H9 (cell line): ENCODE results near the gene ANKRD12. TPM values are rescaled to one million over a fixed set of nuclear protein-coding genes. Genes with fewer than 3 reads are reported as not detected.

ENCODE experiments used
- DNase-seq: peaks from one replicate; pipeline ENCODE4 v3.0.0-alpha.2; 2017
- H2AFZ ChIP-seq: one replicate; pipeline ENCODE4 v1.6.1; 2013; ENCODE audit warnings: mild to moderate bottlenecking, low read length, control low read depth, moderate library complexity
- H2AK5ac ChIP-seq: 2 replicates; pipeline ENCODE4 v1.6.1; 2013; ENCODE audit warnings: low read length, control low read depth, mixed read lengths; ENCODE audit not compliant: insufficient read length
- H2BK120ac ChIP-seq: one replicate; pipeline ENCODE4 v1.6.1; 2013; ENCODE audit warnings: low read depth, mild to moderate bottlenecking, low read length, control low read depth, inconsistent platforms; ENCODE audit not compliant: poor library complexity, severe bottlenecking
- H2BK12ac ChIP-seq: 2 replicates; pipeline ENCODE4 v1.6.1; 2013; ENCODE audit warnings: low read length, control low read depth, mixed read lengths, low read depth; ENCODE audit not compliant: insufficient read length
- H2BK15ac ChIP-seq: 2 replicates; pipeline ENCODE4 v1.6.1; 2013; ENCODE audit warnings: low read depth, low read length, control low read depth
- H2BK20ac ChIP-seq: one replicate; pipeline ENCODE4 v1.6.1; 2013; ENCODE audit warnings: low read depth, mild to moderate bottlenecking, low read length, control low read depth, inconsistent platforms; ENCODE audit not compliant: poor library complexity, severe bottlenecking
- H2BK5ac ChIP-seq: 2 replicates; pipeline ENCODE4 v1.6.1; 2013; ENCODE audit warnings: low read length, control low read depth, mixed read lengths; ENCODE audit not compliant: insufficient read length
- H3K14ac ChIP-seq: 2 replicates; pipeline ENCODE4 v1.6.1; 2013; ENCODE audit warnings: low read length, control low read depth; ENCODE audit not compliant: insufficient read depth
- H3K18ac ChIP-seq: 2 replicates; pipeline ENCODE4 v1.6.1; 2013; ENCODE audit warnings: low read depth, mild to moderate bottlenecking, mixed read lengths, low read length, control low read depth; ENCODE audit not compliant: insufficient read length
- H3K23ac ChIP-seq: 2 replicates; pipeline ENCODE4 v1.6.1; 2013; ENCODE audit warnings: low read length, control low read depth, mixed read lengths, low read depth; ENCODE audit not compliant: insufficient read length
- H3K23me2 ChIP-seq: 2 replicates; pipeline ENCODE4 v1.6.1; 2013; ENCODE audit warnings: low read depth, mild to moderate bottlenecking, mixed read lengths, low read length, control low read depth; ENCODE audit not compliant: insufficient read length, poor library complexity, severe bottlenecking
- H3K27ac ChIP-seq: 2 replicates; pipeline ENCODE4 v1.5.1; 2013; ENCODE audit warnings: low read length, control low read depth, mixed read lengths, low read depth; ENCODE audit not compliant: insufficient read length
- H3K27me3 ChIP-seq: 2 replicates; pipeline ENCODE4 v1.6.1; 2013; ENCODE audit warnings: low read length, control low read depth, inconsistent platforms; ENCODE audit not compliant: insufficient read depth
- H3K4ac ChIP-seq: 2 replicates; pipeline ENCODE4 v1.6.1; 2013; ENCODE audit warnings: low read depth, mild to moderate bottlenecking, control low read depth, inconsistent platforms, low read length, moderate library complexity
- H3K4me1 ChIP-seq: 2 replicates; pipeline ENCODE4 v1.6.1; 2013; ENCODE audit warnings: low read length, control low read depth, inconsistent platforms; ENCODE audit not compliant: insufficient read depth
- H3K4me2 ChIP-seq: 2 replicates; pipeline ENCODE4 v1.6.1; 2013; ENCODE audit warnings: low read length, control low read depth, mixed read lengths; ENCODE audit not compliant: insufficient read length, insufficient read depth
- H3K56ac ChIP-seq: 2 replicates; pipeline ENCODE4 v1.6.1; 2013; ENCODE audit warnings: low read depth, mild to moderate bottlenecking, mixed read lengths, low read length, control low read depth; ENCODE audit not compliant: insufficient read length
- H3K79me1 ChIP-seq: 2 replicates; pipeline ENCODE4 v1.6.1; 2013; ENCODE audit warnings: low read depth, mild to moderate bottlenecking, moderate library complexity, low read length, control low read depth, inconsistent platforms; ENCODE audit not compliant: insufficient read depth, poor library complexity, severe bottlenecking
- H3K79me2 ChIP-seq: 2 replicates; pipeline ENCODE4 v1.6.1; 2013; ENCODE audit warnings: low read length, control low read depth, inconsistent platforms; ENCODE audit not compliant: insufficient read depth
- H3K9ac ChIP-seq: 2 replicates; pipeline ENCODE4 v1.6.1; 2013; ENCODE audit warnings: low read length, control low read depth, mixed read lengths; ENCODE audit not compliant: insufficient read length; ENCODE audit errors: extremely low read depth
- H3K9me3 ChIP-seq: one replicate; pipeline ENCODE4 v1.6.1; 2013; ENCODE audit warnings: low read depth, low read length, inconsistent platforms; ENCODE audit not compliant: control insufficient read depth
- H3T11ph ChIP-seq: one replicate; pipeline ENCODE4 v1.6.1; 2013; ENCODE audit warnings: mild to moderate bottlenecking, low read length, control low read depth, inconsistent platforms
- H4K20me1 ChIP-seq: one replicate; pipeline ENCODE4 v1.6.1; 2013; ENCODE audit not compliant: control insufficient read depth, insufficient read length, insufficient read depth
- H4K5ac ChIP-seq: 2 replicates; pipeline ENCODE4 v1.6.1; 2013; ENCODE audit warnings: low read depth, mild to moderate bottlenecking, mixed read lengths, low read length, control low read depth; ENCODE audit not compliant: insufficient read length
- H4K8ac ChIP-seq: replicated peaks from 2 replicates; pipeline ENCODE4 v1.6.1; 2013; ENCODE audit warnings: low read length, control low read depth, mixed read lengths, low read depth; ENCODE audit not compliant: insufficient read length
- H4K91ac ChIP-seq: 2 replicates; pipeline ENCODE4 v1.6.1; 2013; ENCODE audit warnings: low read depth, mild to moderate bottlenecking, moderate library complexity, mixed read lengths, low read length, control low read depth; ENCODE audit not compliant: insufficient read length
- H3K27ac Mint-ChIP-seq, 3 experiments: 2 replicates in 2 of 3; 3 replicates in 1 of 3; pipeline ENCODE4 v1.8.0; 2020 to 2021; ENCODE audit warnings: mixed read lengths in 3 of 3, mild to moderate bottlenecking in 1 of 3, moderate library complexity in 1 of 3
- H3K27me3 Mint-ChIP-seq: 2 replicates; pipeline ENCODE4 v1.8.0; 2021; ENCODE audit warnings: low read depth, mild to moderate bottlenecking, moderate library complexity, mixed read lengths
- H3K36me3 Mint-ChIP-seq, 3 experiments: 2 replicates in 2 of 3; 3 replicates in 1 of 3; pipeline ENCODE4 v1.8.0; 2020 to 2021; ENCODE audit warnings: low read depth in 3 of 3, mixed read lengths in 3 of 3; ENCODE audit not compliant: insufficient read depth in 1 of 3
- H3K4me1 Mint-ChIP-seq, 2 experiments: 2 replicates each; pipeline ENCODE4 v1.8.0; 2020; ENCODE audit warnings: mixed read lengths in 2 of 2
- H3K4me3 Mint-ChIP-seq, 2 experiments: 2 replicates in 1 of 2; 3 replicates in 1 of 2; pipeline ENCODE4 v1.8.0; 2020 to 2021; ENCODE audit warnings: mild to moderate bottlenecking in 2 of 2, mixed read lengths in 2 of 2, moderate library complexity in 1 of 2
- H3K9me3 Mint-ChIP-seq, 2 experiments: 2 replicates in 1 of 2; 3 replicates in 1 of 2; pipeline ENCODE4 v1.8.0; 2020; ENCODE audit warnings: mild to moderate bottlenecking in 2 of 2, mixed read lengths in 2 of 2, moderate library complexity in 1 of 2
- CTCF ChIP-seq: fragments of 200-600 bp; sonication (generic); conservative IDR thresholded peaks from 3 replicates; pipeline ENCODE4 v1.8.0; 2021; ENCODE audit warnings: antibody characterized with exemption, mild to moderate bottlenecking
- WGBS: extraction: QIAGEN DNeasy Blood & Tissue Kit; methylation state at CpG from one replicate; pipeline ENCODE4 v1.1.7; 2013; ENCODE audit warnings: missing lambda C conversion rate, low lambda C conversion rate, mixed read lengths; ENCODE audit not compliant: insufficient read length; ENCODE audit errors: extremely low coverage; 5-methylcytosine and 5-hydroxymethylcytosine counted together
- total RNA-seq: library from RNA; stranded (reverse); gene quantifications from 2 replicates; pipeline ENCODE4 v1.2.1, GENCODE V29; 2021

ANKRD12 gene
- total RNA-seq, 1 experiment from 2014 or later = 38.9 TPM

DNA sequence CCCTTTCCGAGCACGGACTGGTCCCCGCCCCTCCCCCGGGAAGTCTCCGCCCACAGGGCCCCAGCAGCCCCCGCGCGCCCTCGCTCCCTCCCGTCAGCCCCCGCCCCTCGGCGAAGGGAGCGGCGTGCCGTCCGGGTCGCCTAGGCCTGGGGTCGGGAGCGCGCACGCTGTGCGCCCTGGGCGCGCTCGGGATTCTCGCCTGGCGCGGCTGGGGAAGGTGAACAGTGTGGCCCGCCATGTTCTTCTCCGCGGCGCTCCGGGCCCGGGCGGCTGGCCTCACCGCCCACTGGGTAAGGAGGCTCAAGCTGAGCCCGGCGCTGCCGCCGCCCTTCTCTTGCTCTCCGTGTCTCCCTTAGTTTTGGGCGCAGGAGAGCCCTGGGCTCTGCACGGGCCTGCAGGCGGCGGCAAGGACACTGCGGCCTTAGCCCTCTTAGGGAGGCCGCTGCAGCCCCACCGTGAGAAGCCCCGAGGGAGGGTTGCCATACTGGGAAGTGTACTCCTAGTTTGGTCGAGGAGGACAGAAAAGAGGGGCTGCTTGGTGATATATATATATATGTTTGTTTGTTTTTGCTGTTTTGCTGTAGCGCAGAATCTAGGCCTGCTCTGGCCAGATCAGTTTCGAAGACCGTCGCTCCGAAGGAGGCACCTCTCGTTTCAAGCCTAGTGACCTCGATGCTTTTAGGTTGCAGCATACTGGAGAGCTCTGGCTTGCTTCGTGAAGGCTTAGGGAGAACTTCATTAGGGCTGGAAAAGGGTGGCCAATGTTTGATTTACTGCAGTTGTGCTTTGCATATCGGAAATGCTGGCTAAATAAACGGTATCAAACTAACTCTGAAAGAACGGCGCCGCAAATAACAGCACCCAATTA, 33.8 kb upstream of the ANKRD12 start, which contains the start of gene NDUFV2:
TSS of gene NDUFV2 (plus strand) at position 192 of the 868 bp plus-strand sequence. CDS start at position 237, 45 bp downstream.
- no peak for TF ChIP-seq CTCF
- H2BK15ac ChIP-seq = 0 out of 2 replicates have a peak within 1 kb of the TSS, but pooled peaks have one; percentile 52
- H2BK5ac ChIP-seq = peak within 1 kb of the TSS; percentile 79
- no peak within 1 kb of the TSS for H4K8ac ChIP-seq
- H3K56ac ChIP-seq = peak within 1 kb of the TSS; percentile 27
- H2AK5ac ChIP-seq = no peak within 1 kb of the TSS
- peak within 1 kb of the TSS; percentile 84 for H3K18ac ChIP-seq
- H3K14ac ChIP-seq = peak within 1 kb of the TSS; percentile 83
- H3K36me3 Mint-ChIP-seq = peaks cover 2 to 23% (median 9%) of the 10 kb centered on the region in 3 experiments; a peak in 5 of 7 replicates
- H3K27ac Mint-ChIP-seq = peak within 1 kb of the TSS; percentile 93 to 98 (median 95)
- H3K4me3 Mint-ChIP-seq = peak within 1 kb of the TSS; percentile 87 to 94
- no peak within 1 kb of the TSS for H3K23ac ChIP-seq
- H3K9ac ChIP-seq = peak within 1 kb of the TSS; percentile 99
- H3K9me3 ChIP-seq = no peaks in the 10 kb centered on the region
- H4K91ac ChIP-seq = no peak within 1 kb of the TSS
- no peak within 1 kb of the TSS for H2AFZ ChIP-seq
- H2BK20ac ChIP-seq = no peak within 1 kb of the TSS
- peaks cover 9% of the 10 kb centered on the region for H3K23me2 ChIP-seq
- H3K79me1 ChIP-seq = no peaks in the 10 kb centered on the region
- H3K27ac ChIP-seq = peak within 1 kb of the TSS; percentile 47
- no peak within 1 kb of the TSS for H3T11ph ChIP-seq
- WGBS = no CpG with 5 or more reads among the region's 64 CpGs
- no peak within 1 kb of the TSS for H2BK12ac ChIP-seq
- H3K4me2 ChIP-seq = peak within 1 kb of the TSS; percentile 98
- H3K27me3 ChIP-seq = no peaks in the 10 kb centered on the region
- peaks cover 43% of the 10 kb centered on the region for H3K79me2 ChIP-seq
- no peaks in the 10 kb centered on the region for H3K27me3 Mint-ChIP-seq
- peaks cover 55 to 64% of the 10 kb centered on the region in 2 experiments for H3K4me1 Mint-ChIP-seq
- no peak within 1 kb of the TSS for H2BK120ac ChIP-seq
- no peak within 1 kb of the TSS; the same call in 1 of the 2 replicates for H3K4ac ChIP-seq
- no peaks in the 10 kb centered on the region for H3K9me3 Mint-ChIP-seq
- peak; percentile 96 for DNase-seq
- peak within 1 kb of the TSS; percentile 97 for H4K5ac ChIP-seq
- H4K20me1 ChIP-seq = no peaks in the 10 kb centered on the region
- peaks cover 5% of the 10 kb centered on the region; the same call in 1 of the 2 replicates for H3K4me1 ChIP-seq
